Effector CD4-positive, alpha-beta T cell (primary cell): Measurements from ENCODE around the gene TRMT10C.
"Not testable (repeated sequence)": the region's sequence is repeated elsewhere in the genome, so short reads cannot be mapped to it uniquely, and the experiment has no call there.

ENCODE experiments used
- DNase-seq: peaks from one replicate; pipeline ENCODE4 v3.0.0-alpha.2; 2020
- total RNA-seq: gene quantifications from one replicate; lab custom pipeline; 2026; lab: John Stamatoyannopoulos, UW

Gene TRMT10C
- total RNA-seq: 35.1 reads per million, percentile 60 among the genes with 10 or more reads in this experiment

GRCh38 chr3:101561630-101562328 is at the start of gene TRMT10C:
Gene TRMT10C, plus strand, starts transcription at chr3:101561868. Its CDS starts 2,914 bp downstream, at chr3:101564782.
- DNase-seq: peak; percentile 88

- DNase-seq: peak; percentile 27
Measured at GRCh38 chr3:101512396-101512645, 49.3 kb upstream of the TRMT10C start.

GRCh38 chr3:101512646-101513418 is 48.8 kb upstream of the TRMT10C start, which contains the start of gene SENP7:
Gene SENP7, minus strand, starts transcription at chr3:101513212. Its CDS starts 82 bp downstream, at chr3:101513130.
- DNase-seq: peak; percentile 56

GRCh38 chr3:101513419-101513986 is 48.2 kb upstream of the TRMT10C start:
- no peak for DNase-seq

GRCh38 chr3:101518421-101518871 is 43.2 kb upstream of the TRMT10C start:
- peak; percentile 40 for DNase-seq

GRCh38 chr3:101519685-101520365 is 41.8 kb upstream of the TRMT10C start:
- DNase-seq: no peak

- DNase-seq: peak; percentile 22
Measured at GRCh38 chr3:101521211-101521701, 40.4 kb upstream of the TRMT10C start.

- DNase-seq: no peak
Measured at GRCh38 chr3:101527441-101527840, 34.2 kb upstream of the TRMT10C start.

GRCh38 chr3:101527906-101528305 is 33.8 kb upstream of the TRMT10C start:
- no peak for DNase-seq

GRCh38 chr3:101529816-101530685 is 31.6 kb upstream of the TRMT10C start:
- no peak for DNase-seq

- no peak for DNase-seq
Measured at GRCh38 chr3:101530686-101531047, 31.0 kb upstream of the TRMT10C start.

GRCh38 chr3:101531473-101532086 is 30.1 kb upstream of the TRMT10C start:
- no peak for DNase-seq

GRCh38 chr3:101532783-101533602 is 28.7 kb upstream of the TRMT10C start:
- no peak for DNase-seq

GRCh38 chr3:101533603-101533968 is 28.1 kb upstream of the TRMT10C start:
- DNase-seq: no peak

GRCh38 chr3:101535221-101535620 is 26.4 kb upstream of the TRMT10C start:
- DNase-seq: no peak

- no peak for DNase-seq
Measured at GRCh38 chr3:101536266-101536665, 25.4 kb upstream of the TRMT10C start.

- not testable (repeated sequence) for DNase-seq
Measured at GRCh38 chr3:101536955-101537354, 24.7 kb upstream of the TRMT10C start.

GRCh38 chr3:101542957-101543356 is 18.7 kb upstream of the TRMT10C start:
- DNase-seq: no peak

GRCh38 chr3:101544161-101544850 is 17.4 kb upstream of the TRMT10C start:
- DNase-seq: no peak

- no peak for DNase-seq
Measured at GRCh38 chr3:101548527-101549105, 13.1 kb upstream of the TRMT10C start.
